ENCODE measurements around the gene DEPDC7.

The DEPDC7 gene

DNA sequence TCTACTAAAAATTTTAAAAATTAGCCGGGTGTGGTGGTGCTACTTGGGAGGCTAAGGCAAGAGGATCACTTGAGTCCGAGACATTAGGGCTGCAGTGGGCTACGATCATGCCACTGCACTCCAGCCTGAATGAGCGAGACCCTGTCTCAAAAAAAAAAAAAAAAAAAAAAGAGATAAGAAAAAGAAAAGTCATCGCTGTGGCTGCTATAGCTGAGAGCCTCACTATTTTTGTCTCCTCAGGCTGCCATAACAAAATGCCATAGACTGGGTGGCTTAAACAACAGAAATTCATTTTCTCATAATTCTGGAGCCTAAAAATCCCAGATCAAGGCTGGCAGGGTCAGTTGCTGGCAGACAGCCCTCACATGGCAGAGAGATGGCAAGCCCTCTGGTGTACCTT lies 30.1 kb upstream of the DEPDC7 start:
- no peak for DNase-seq
- no peaks in the 10 kb centered on the region for H3K9me3 ChIP-seq (ENCODE audit: severe bottlenecking)
- H3K27me3 ChIP-seq (ENCODE audit: insufficient read depth, low read depth, severe bottlenecking), result no peaks in the 10 kb centered on the region
- no peak overlapping the region for H3K4me3 ChIP-seq (ENCODE audit: low read depth, low read length)
- no peaks in the 10 kb centered on the region for H3K36me3 ChIP-seq
- no peak overlapping the region for H3K27ac ChIP-seq
- TF ChIP-seq, protein P1, sequence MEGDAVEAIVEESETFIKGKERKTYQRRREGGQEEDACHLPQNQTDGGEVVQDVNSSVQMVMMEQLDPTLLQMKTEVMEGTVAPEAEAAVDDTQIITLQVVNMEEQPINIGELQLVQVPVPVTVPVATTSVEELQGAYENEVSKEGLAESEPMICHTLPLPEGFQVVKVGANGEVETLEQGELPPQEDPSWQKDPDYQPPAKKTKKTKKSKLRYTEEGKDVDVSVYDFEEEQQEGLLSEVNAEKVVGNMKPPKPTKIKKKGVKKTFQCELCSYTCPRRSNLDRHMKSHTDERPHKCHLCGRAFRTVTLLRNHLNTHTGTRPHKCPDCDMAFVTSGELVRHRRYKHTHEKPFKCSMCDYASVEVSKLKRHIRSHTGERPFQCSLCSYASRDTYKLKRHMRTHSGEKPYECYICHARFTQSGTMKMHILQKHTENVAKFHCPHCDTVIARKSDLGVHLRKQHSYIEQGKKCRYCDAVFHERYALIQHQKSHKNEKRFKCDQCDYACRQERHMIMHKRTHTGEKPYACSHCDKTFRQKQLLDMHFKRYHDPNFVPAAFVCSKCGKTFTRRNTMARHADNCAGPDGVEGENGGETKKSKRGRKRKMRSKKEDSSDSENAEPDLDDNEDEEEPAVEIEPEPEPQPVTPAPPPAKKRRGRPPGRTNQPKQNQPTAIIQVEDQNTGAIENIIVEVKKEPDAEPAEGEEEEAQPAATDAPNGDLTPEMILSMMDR (IDR thresholded peaks at IDR 0.05; ENCODE audit: low read depth, low read length), result no peak

DNA sequence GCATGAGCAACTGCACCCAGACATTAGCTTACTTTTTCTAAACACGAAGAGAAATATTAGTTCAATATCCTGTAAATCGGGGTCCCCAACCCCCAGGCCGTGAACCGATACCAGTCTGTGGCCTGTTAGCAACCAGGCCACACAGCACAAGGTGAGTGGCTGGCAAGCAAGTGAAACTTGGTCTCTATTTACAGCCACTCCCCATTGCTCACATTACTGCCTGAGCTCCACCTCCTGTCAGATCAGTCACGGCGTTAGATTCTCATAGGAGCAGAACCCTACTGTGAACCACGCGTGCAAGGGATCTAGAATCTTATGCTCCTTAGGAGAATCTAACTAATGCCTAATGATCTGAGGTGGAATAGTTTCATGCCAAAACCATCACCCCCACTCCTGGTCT lies 27.8 kb upstream of the DEPDC7 start:
- no peaks in the 10 kb centered on the region for H3K36me3 ChIP-seq
- no peak for DNase-seq
- TF ChIP-seq, protein P1 (IDR thresholded peaks at IDR 0.05; ENCODE audit: low read depth, low read length), result no peak
- no peaks in the 10 kb centered on the region for H3K27me3 ChIP-seq (ENCODE audit: insufficient read depth, low read depth, severe bottlenecking)
- H3K27ac ChIP-seq, result no peak overlapping the region
- H3K9me3 ChIP-seq (ENCODE audit: severe bottlenecking), result no peaks in the 10 kb centered on the region
- H3K4me3 ChIP-seq (ENCODE audit: low read depth, low read length), result no peak overlapping the region

DNA sequence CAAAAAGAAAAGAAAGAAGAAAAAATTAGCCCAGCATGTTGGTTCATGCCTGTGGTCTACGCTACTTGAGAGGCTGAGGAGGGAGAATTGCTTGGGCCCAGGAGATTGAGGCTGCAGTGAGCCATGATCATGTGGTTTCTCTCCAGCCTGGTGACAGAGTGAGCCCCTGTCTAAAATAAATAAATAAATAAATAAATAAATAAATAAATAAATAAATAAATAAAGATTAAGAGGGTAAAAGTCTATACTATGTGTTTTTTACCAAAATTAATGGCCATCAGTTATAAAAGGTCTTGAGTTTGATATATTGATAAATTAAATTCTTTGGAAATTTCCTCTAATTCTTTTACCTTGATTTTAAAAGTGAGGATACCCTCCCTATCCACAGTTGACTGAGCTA lies 25.2 kb upstream of the DEPDC7 start:
- no peak overlapping the region for H3K27ac ChIP-seq
- DNase-seq, result no peak
- no peak overlapping the region for H3K4me3 ChIP-seq (ENCODE audit: low read depth, low read length)
- no peaks in the 10 kb centered on the region for H3K27me3 ChIP-seq (ENCODE audit: insufficient read depth, low read depth, severe bottlenecking)
- no peaks in the 10 kb centered on the region for H3K36me3 ChIP-seq
- H3K9me3 ChIP-seq (ENCODE audit: severe bottlenecking), result no peaks in the 10 kb centered on the region
- TF ChIP-seq, protein P1 (IDR thresholded peaks at IDR 0.05; ENCODE audit: low read depth, low read length), result no peak

DNA sequence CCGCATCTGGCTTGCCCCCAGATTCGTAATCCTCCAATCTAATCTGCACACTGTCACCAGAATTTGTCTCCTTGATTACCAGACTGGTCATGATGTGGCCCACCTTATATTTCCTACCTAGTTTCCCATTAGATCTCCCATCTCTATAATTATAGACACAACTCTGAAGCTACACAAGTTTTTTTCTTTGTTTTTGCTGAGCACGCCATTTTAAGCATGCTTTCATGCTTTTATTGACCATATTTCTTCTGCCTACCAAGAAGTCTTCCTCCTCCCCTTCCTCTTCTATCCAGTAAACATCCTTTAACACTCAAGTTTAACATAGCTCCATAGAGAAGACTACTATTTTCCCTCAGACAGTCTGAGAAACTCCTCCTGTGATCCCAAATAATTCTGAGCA lies 24.3 kb upstream of the DEPDC7 start:
- TF ChIP-seq, protein P1 (IDR thresholded peaks at IDR 0.05; ENCODE audit: low read depth, low read length), result no peak

DNA sequence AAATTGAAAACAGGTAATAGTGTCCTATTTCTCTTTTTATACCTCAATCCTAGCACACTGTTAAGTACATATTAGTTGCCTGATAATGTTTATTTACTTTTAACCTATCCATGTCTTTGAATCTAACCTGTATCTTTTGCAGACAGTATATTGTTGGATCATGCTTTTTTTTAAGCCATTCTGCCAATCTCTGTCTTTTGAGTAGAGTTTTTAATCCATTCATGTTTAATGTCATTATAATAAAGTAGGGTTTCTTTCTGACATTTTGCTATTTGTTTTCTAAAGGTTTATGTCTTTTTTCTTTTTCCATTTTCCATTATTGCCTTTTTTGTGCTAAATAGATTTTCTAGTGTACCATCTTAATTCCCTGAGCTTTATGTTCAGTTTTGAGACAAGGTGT lies 23.8 kb upstream of the DEPDC7 start:
- Histone ChIP-seq H3K27ac (no peak overlapping the region), H3K9me3 (ENCODE audit: severe bottlenecking) (no peaks in the 10 kb centered on the region), H3K27me3 (ENCODE audit: insufficient read depth, low read depth, severe bottlenecking) (no peaks in the 10 kb centered on the region), H3K36me3 (no peaks in the 10 kb centered on the region), H3K4me3 (ENCODE audit: low read depth, low read length) (no peak overlapping the region)
- no peak for DNase-seq
- TF ChIP-seq, protein P1 (IDR thresholded peaks at IDR 0.05; ENCODE audit: low read depth, low read length), result no peak

More for the DNA sequence above, 24.3 kb upstream of the DEPDC7 start:
- DNase-seq, result no peak
- Histone ChIP-seq H3K27me3 (ENCODE audit: insufficient read depth, low read depth, severe bottlenecking) (no peaks in the 10 kb centered on the region), H3K36me3 (no peaks in the 10 kb centered on the region), H3K27ac (no peak overlapping the region), H3K4me3 (ENCODE audit: low read depth, low read length) (no peak overlapping the region), H3K9me3 (ENCODE audit: severe bottlenecking) (no peaks in the 10 kb centered on the region)

DNA sequence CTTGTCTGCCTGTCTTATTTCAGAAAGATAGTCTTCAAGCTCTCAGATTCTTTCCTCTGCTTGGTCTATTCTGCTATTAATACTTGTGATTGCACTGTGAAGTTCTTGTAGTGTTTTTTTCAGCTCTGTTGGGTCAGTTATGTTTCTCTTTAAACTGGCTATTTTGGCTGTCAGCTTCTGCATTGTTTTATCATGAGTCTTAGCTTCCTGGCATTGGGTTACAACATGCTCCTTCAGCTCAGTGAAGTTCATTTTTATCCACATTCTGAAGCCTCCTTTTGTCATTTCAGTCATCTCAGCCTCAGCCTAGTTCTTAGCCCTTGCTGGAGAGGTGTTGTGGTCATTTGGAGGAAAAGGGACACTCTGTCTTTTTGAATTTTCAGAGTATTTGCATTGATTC lies 15.5 kb upstream of the DEPDC7 start:
- no peak overlapping the region for H3K4me3 ChIP-seq (ENCODE audit: low read depth, low read length)
- no peaks in the 10 kb centered on the region for H3K27me3 ChIP-seq (ENCODE audit: insufficient read depth, low read depth, severe bottlenecking)
- H3K27ac ChIP-seq, result no peak overlapping the region
- no peak for DNase-seq
- no peaks in the 10 kb centered on the region for H3K9me3 ChIP-seq (ENCODE audit: severe bottlenecking)
- TF ChIP-seq, protein P1 (IDR thresholded peaks at IDR 0.05; ENCODE audit: low read depth, low read length), result no peak
- no peaks in the 10 kb centered on the region for H3K36me3 ChIP-seq

Measured in WERI-Rb-1 (cell line).